ENCODE results near the gene ALDH9A1. TPM values are rescaled to one million over a fixed set of nuclear protein-coding genes. Genes with fewer than 3 reads are reported as not detected.

Gene ALDH9A1
- total RNA-seq, 1 experiment from 2014 or later, result 21.0 TPM

DNA sequence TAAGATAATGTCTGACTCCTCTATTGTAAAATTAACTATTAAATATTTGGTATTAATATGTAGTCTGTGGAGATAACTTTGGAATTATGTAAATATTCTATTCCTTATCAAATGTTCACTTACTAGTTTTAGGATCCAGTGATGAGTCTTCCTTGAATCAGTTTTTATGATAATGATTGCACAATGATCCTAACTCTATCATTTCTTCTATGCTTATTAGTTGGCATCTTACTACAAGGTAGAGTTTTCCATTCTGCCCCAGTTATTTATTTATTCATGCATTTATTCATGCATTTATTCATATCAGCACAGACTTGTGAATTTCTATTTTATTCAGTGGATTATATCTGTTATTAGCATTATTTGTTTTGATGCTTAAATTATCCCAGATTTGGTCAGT lies 74.7 kb downstream of the ALDH9A1 start:
- no peak for DNase-seq (ENCODE audit: low spot score)

- DNase-seq (ENCODE audit: low spot score), result no peak
These were observed 78.7 kb downstream of the ALDH9A1 start for GRCh38 chr1:165619647-165620151.

DNA sequence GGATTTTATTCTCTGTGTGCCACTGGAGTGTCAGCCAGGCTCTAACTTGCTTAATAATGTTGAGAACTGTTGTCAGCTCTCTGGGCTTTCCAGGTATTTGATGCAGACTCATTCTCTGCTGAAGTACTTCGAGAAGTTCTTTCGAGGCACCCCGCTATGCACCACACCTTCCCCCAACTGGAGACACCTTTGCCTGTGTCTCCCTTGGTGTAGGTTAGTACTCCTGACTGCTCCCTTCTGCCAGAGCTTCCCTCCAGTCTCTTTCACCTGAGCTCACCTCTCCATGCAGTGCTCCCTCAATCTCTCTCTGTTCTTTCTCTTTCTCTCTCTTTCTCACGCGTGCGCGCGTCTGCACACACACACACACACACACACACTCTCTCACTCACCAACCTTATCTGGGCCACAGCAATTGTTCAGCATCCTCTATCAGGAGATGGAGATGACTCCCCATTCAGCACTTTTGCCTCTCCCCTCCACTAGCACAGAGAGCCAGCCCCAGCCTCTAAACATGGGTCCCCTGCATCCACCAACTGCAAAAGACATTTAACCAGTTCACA lies 81.3 kb downstream of the ALDH9A1 start:
- no peak for DNase-seq (ENCODE audit: low spot score)

DNA sequence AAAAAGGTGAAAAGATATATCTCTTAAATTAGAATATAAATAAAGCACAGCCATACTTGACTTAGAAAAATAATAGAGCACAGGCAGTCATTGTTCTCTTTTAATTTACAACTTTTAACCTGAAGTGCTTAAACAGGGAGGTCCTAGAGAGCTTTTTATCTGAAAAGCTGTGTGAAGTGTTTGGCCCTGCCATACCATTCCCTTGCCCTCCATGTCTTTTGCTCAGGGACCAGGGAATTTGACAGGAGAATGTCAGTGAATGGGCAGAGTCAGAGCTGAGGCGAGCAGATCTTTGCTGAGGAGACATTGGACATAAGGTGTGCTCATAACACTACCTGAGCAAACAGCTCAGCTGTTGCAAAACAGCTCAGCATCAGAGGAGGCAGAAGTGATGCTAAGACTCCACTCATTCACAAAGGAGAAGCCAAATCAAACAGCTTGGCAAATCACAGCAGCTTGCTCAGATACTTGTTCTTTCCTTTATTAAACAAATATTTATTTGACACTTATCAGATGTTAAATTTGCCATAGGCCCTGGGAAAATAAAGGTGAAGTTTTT lies 82.2 kb downstream of the ALDH9A1 start:
- no peak for DNase-seq (ENCODE audit: low spot score)

Other genes starting within 250 kb of the ALDH9A1 start
- gene LRRC52, start 154.6 kb downstream of the ALDH9A1 start, total RNA-seq (2014; rRNA removed; shearing (Covaris generic)), result not detected in 2 replicates
- gene MGST3, start 67.3 kb downstream of the ALDH9A1 start, total RNA-seq (2014; rRNA removed; shearing (Covaris generic)), result 44.4 and 47.5 TPM in 2 replicates
- gene TMCO1, start 70.3 kb upstream of the ALDH9A1 start, total RNA-seq (2014; rRNA removed; shearing (Covaris generic)), result 37.2 and 37.4 TPM in 2 replicates
- gene UCK2, start 129.1 kb upstream of the ALDH9A1 start, total RNA-seq (2014; rRNA removed; shearing (Covaris generic)), result 194 and 210 TPM in 2 replicates